ENCODE results near the gene SOX18. TPM values are rescaled to one million over a fixed set of nuclear protein-coding genes. Genes with fewer than 3 reads are reported as not detected.
A peak's percentile ranks its signal among the peaks of the same experiment; 100 is the strongest.

SOX18 gene
- total and polyA plus RNA-seq, 2 of the 13 experiments (the other 11 are each of a cell fraction or from before 2014, with no cell fraction given) = 1.6 to 1.9 TPM

DNA sequence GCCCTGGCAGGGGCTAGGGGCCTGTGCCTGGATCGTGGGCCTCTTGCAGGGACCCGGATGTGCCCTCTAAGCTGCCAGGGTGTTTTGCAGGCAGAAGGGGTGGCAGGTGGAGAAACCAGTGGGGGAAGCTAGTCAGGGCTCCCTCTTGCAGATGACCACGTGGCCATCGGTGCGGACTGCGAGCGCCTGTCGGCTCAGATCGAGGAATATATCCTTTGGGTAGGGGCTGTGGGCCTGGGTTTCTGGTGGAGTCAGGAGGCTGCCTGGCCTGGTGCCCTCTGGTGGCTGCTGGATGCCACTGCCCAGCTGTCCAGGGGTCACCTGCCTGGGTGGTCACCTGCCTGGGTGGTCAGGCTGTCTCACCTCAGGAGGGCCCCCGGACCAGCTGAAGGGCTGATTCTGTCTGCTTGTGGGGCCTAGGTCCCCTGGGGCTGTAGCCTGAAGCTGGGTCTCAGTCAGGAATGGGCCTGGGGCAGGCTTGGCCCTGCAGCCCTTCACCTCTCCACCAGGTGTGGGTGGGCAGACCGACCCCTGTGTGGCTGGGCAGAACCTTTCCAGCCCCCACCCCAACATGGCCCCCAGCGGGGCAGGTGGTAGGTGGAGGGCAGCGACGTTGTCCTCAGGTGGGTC is 20.3 kb upstream of the SOX18 start:
- intact Hi-C loops (cut with micrococcal nuclease; ENCODE audit: unreplicated experiment) = loop anchor here (2.0 kb wide), 1 partner anchor 15 kb away; no protein-coding TSS in a partner anchor
- no peak overlapping the region for H3K27ac ChIP-seq (ENCODE audit: extremely low read length, insufficient read depth, low read length)
- POLR2A ChIA-PET = interaction anchor here (0.7 to 1.9 kb wide), 3 partner anchors 10 to 89 kb away, joined by 3 to 8 read pairs (median 3); partner anchors contain the start of genes OPRL1 and PRPF6
- no peak overlapping the region for H3K9ac ChIP-seq (ENCODE audit: insufficient read depth, low read depth, low read length)
- H3K27me3 ChIP-seq (ENCODE audit: control insufficient read depth in 1 of 2, insufficient read depth in 2 of 2, low read length in 2 of 2) = peaks cover 3 to 11% of the 10 kb centered on the region in 2 experiments; a peak in 2 of 5 replicates
- H2AFZ ChIP-seq (ENCODE audit: low read length) = no peak overlapping the region
- H3K36me3 ChIP-seq (replicated peaks in 1 of 2; ENCODE audit: control insufficient read depth in 1 of 2, insufficient read depth in 2 of 2, low read length in 2 of 2) = no peaks in the 10 kb centered on the region
- no peaks in the 10 kb centered on the region for H3K79me2 ChIP-seq (ENCODE audit: insufficient read depth, low read length)
- CTCF ChIA-PET (ENCODE audit: low intra/inter-chr PET ratio, low total read pairs) = interaction anchor here (1.1 to 1.6 kb wide), 5 partner anchors 15 to 532 kb away, joined by 3 to 13 read pairs (median 4); partner anchors contain the start of gene PTK6
- in situ Hi-C loops (cut with HindIII; ENCODE audit: extremely low pct_ligation_motif_present, low pct_unique_long_range_greater_than_20kb) = no loop called here
- peak; percentile 90 for FAIRE-seq
- peak; percentile 62 for DNase-seq (ENCODE audit: low spot score)
- H4K20me1 ChIP-seq (ENCODE audit: insufficient read depth, low read length) = no peaks in the 10 kb centered on the region
- peak overlapping the region in 1 of 3 experiments; percentile 11; a peak in 1 of 6 replicates for H3K4me3 ChIP-seq (replicated peaks in 1 of 3; ENCODE audit: insufficient read depth in 1 of 3, low read depth in 2 of 3, low read length in 3 of 3)
- H3K9me3 ChIP-seq (ENCODE audit: low read length) = no peaks in the 10 kb centered on the region
- peak overlapping the region; percentile 48 for H3K4me2 ChIP-seq (ENCODE audit: low read depth, low read length)
- peak; percentile 67 for ATAC-seq
- no TSS peak for BruUV-seq (replicated peaks)
- 31% methylated on average over 6 of the region's 14 CpGs for WGBS (ENCODE audit: low lambda C conversion rate)
- H3K4me1 ChIP-seq (ENCODE audit: insufficient read depth, low read length) = peaks cover 37% of the 10 kb centered on the region
- TF ChIP-seq SMAD3 (CRISPR knock-in tag; IDR thresholded peaks at IDR 0.05) (0 out of 2 replicates have a peak, but pooled peaks have one; percentile 55), KDM2A (CRISPR knock-in tag; IDR thresholded peaks at IDR 0.05; ENCODE audit: borderline replicate concordance, low read depth) (peak; percentile 68; the same call in 1 of the 2 replicates), ZNF850 (CRISPR knock-in tag; conservative IDR thresholded peaks at IDR 0.05) (no peak), ZNF550 (CRISPR knock-in tag; IDR thresholded peaks at IDR 0.05; ENCODE audit: borderline replicate concordance) (0 out of 2 replicates have a peak, but pooled peaks have one; percentile 30), PAX8 (CRISPR knock-in tag; IDR thresholded peaks at IDR 0.05; ENCODE audit: borderline replicate concordance) (no peak), RARG (CRISPR knock-in tag; IDR thresholded peaks at IDR 0.05; ENCODE audit: low read depth) (no peak), ZNF7 (CRISPR knock-in tag; IDR thresholded peaks at IDR 0.05) (no peak), ZMYM4 (CRISPR knock-in tag; IDR thresholded peaks at IDR 0.05) (no peak), SMAD1 (CRISPR knock-in tag; IDR thresholded peaks at IDR 0.05; ENCODE audit: borderline replicate concordance, low read depth) (peak; percentile 70; the same call in 1 of the 2 replicates), ZNF441 (CRISPR knock-in tag; IDR thresholded peaks at IDR 0.05; ENCODE audit: borderline replicate concordance) (no peak), TRIM24 (CRISPR knock-in tag; IDR thresholded peaks at IDR 0.05) (no peak), ZBTB21 (CRISPR knock-in tag; IDR thresholded peaks at IDR 0.05) (0 out of 2 replicates have a peak, but pooled peaks have one; percentile 6), DPF2 (CRISPR knock-in tag; IDR thresholded peaks at IDR 0.05; ENCODE audit: borderline replicate concordance, low read depth) (no peak; the same call in 1 of the 2 replicates), MXD4 (CRISPR knock-in tag; IDR thresholded peaks at IDR 0.05) (0 out of 2 replicates have a peak, but pooled peaks have one; percentile 36), U2AF2 (IDR thresholded peaks at IDR 0.05; ENCODE audit: low read depth, low read length) (no peak)
- TF ChIP-seq, protein P1, sequence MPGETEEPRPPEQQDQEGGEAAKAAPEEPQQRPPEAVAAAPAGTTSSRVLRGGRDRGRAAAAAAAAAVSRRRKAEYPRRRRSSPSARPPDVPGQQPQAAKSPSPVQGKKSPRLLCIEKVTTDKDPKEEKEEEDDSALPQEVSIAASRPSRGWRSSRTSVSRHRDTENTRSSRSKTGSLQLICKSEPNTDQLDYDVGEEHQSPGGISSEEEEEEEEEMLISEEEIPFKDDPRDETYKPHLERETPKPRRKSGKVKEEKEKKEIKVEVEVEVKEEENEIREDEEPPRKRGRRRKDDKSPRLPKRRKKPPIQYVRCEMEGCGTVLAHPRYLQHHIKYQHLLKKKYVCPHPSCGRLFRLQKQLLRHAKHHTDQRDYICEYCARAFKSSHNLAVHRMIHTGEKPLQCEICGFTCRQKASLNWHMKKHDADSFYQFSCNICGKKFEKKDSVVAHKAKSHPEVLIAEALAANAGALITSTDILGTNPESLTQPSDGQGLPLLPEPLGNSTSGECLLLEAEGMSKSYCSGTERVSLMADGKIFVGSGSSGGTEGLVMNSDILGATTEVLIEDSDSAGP (CRISPR knock-in tag; IDR thresholded peaks at IDR 0.05; ENCODE audit: borderline replicate concordance) = peak; percentile 82; the same call in 1 of the 2 replicates
- TF ChIP-seq, protein P2, sequence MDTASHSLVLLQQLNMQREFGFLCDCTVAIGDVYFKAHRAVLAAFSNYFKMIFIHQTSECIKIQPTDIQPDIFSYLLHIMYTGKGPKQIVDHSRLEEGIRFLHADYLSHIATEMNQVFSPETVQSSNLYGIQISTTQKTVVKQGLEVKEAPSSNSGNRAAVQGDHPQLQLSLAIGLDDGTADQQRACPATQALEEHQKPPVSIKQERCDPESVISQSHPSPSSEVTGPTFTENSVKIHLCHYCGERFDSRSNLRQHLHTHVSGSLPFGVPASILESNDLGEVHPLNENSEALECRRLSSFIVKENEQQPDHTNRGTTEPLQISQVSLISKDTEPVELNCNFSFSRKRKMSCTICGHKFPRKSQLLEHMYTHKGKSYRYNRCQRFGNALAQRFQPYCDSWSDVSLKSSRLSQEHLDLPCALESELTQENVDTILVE (CRISPR knock-in tag; IDR thresholded peaks at IDR 0.05) = no peak

Data from HepG2 (cell line).